GM18951 (cell line): Measurements from ENCODE around the gene SLCO3A1.

ENCODE experiments used
- POLR2A ChIP-seq: IDR thresholded peaks from 4 replicates; pipeline ENCODE4 v1.6.1; 2011; ENCODE audit warnings: mild to moderate bottlenecking; ENCODE audit not compliant: insufficient read length, insufficient read depth; ENCODE audit errors: extremely low read depth
- in situ Hi-C: fragments of 300-500 bp; cut with MboI; formaldehyde crosslinking; loops from one replicate; pipeline ENCODE4 v1.12.0; 2022; ENCODE audit warnings: low sequenced_read_pairs, mixed read lengths, inconsistent platforms; ENCODE audit not compliant: unreplicated experiment

Gene SLCO3A1

GRCh38 chr15:91992945-91993344 is 139.4 kb downstream of the SLCO3A1 start:
- TF ChIP-seq POLR2A = no peak
- in situ Hi-C loops = no loop called here

GRCh38 chr15:91995146-91995545 is 141.6 kb downstream of the SLCO3A1 start:
- no peak for TF ChIP-seq POLR2A
- in situ Hi-C loops = no loop called here

- in situ Hi-C loops = no loop called here
- no peak for TF ChIP-seq POLR2A
These were observed 143.7 kb downstream of the SLCO3A1 start for GRCh38 chr15:91997163-91997562.

- TF ChIP-seq POLR2A = no peak
- in situ Hi-C loops = no loop called here
These were observed 147.2 kb downstream of the SLCO3A1 start for GRCh38 chr15:92000709-92001108.

GRCh38 chr15:92001307-92001706 is 147.8 kb downstream of the SLCO3A1 start:
- in situ Hi-C loops = no loop called here
- TF ChIP-seq POLR2A = no peak

- TF ChIP-seq POLR2A = no peak
- in situ Hi-C loops = no loop called here
These were observed 149.2 kb downstream of the SLCO3A1 start for GRCh38 chr15:92002666-92003065.

GRCh38 chr15:92003515-92004067 is 150.1 kb downstream of the SLCO3A1 start:
- no peak for TF ChIP-seq POLR2A
- in situ Hi-C loops = no loop called here

GRCh38 chr15:92005154-92005553 is 151.6 kb downstream of the SLCO3A1 start:
- in situ Hi-C loops = no loop called here
- TF ChIP-seq POLR2A = no peak

- TF ChIP-seq POLR2A = no peak
- in situ Hi-C loops = no loop called here
These were observed 152.9 kb downstream of the SLCO3A1 start for GRCh38 chr15:92006186-92007028.

GRCh38 chr15:92009162-92009561 is 155.7 kb downstream of the SLCO3A1 start:
- TF ChIP-seq POLR2A = no peak
- in situ Hi-C loops = no loop called here

- no peak for TF ChIP-seq POLR2A
- in situ Hi-C loops = no loop called here
These were observed 158.3 kb downstream of the SLCO3A1 start for GRCh38 chr15:92011611-92012367.

GRCh38 chr15:92012368-92012629 is 158.8 kb downstream of the SLCO3A1 start:
- in situ Hi-C loops = no loop called here
- TF ChIP-seq POLR2A = no peak

- TF ChIP-seq POLR2A = no peak
- in situ Hi-C loops = no loop called here
These were observed 159.4 kb downstream of the SLCO3A1 start for GRCh38 chr15:92012881-92013280.
